Liver (tissue), 3 donors: ENCODE measurements around the gene MKNK1.

Experiments used
- GABPA ChIP-seq, 2 donors: IDR thresholded peaks in 1 of 2; conservative IDR thresholded peaks in 1 of 2; 2 replicates each; pipeline ENCODE4 v1.6.1; 2016; ENCODE audit warnings: antibody characterized with exemption in 2 of 2, mild to moderate bottlenecking in 1 of 2, moderate library complexity in 1 of 2
- JUND ChIP-seq, 2 donors: IDR thresholded peaks; 2 replicates each; pipeline ENCODE4 v1.6.1; 2016; ENCODE audit warnings: antibody characterized with exemption in 2 of 2
- MAX ChIP-seq: IDR thresholded peaks from 2 replicates; pipeline ENCODE4 v1.6.1; 2016; ENCODE audit warnings: antibody characterized with exemption
- RAD21 ChIP-seq, 2 donors: IDR thresholded peaks; 2 replicates each; pipeline ENCODE4 v1.6.1; 2016; ENCODE audit warnings: antibody characterized with exemption in 2 of 2, mild to moderate bottlenecking in 2 of 2
- TAF1 ChIP-seq: conservative IDR thresholded peaks from 2 replicates; pipeline ENCODE4 v1.6.1; 2016; ENCODE audit warnings: antibody characterized with exemption, mild to moderate bottlenecking
- YY1 ChIP-seq: IDR thresholded peaks from 2 replicates; pipeline ENCODE4 v1.6.1; 2016; ENCODE audit warnings: antibody characterized with exemption, mild to moderate bottlenecking
- ZBTB33 ChIP-seq: IDR thresholded peaks from 2 replicates; pipeline ENCODE4 v1.6.1; 2016; ENCODE audit warnings: antibody characterized with exemption
- TF ChIP-seq, protein P1 (sequence below): fragments of 150-350 bp; IDR thresholded peaks from 2 replicates; pipeline ENCODE4 v1.5.1; 2017; ENCODE audit warnings: improper control_type of control experiment, low read depth, low read length; ENCODE audit not compliant: missing input control
- TF ChIP-seq, protein P2 (sequence below): IDR thresholded peaks from 2 replicates; pipeline ENCODE4 v1.6.1; 2016; ENCODE audit warnings: antibody characterized with exemption, mild to moderate bottlenecking
- TF ChIP-seq, protein P3 (sequence below): IDR thresholded peaks from 2 replicates; pipeline ENCODE4 v1.6.1; 2016; ENCODE audit warnings: antibody characterized with exemption
- donor health status: healthy.
- donor health status: healthy.

DNA sequence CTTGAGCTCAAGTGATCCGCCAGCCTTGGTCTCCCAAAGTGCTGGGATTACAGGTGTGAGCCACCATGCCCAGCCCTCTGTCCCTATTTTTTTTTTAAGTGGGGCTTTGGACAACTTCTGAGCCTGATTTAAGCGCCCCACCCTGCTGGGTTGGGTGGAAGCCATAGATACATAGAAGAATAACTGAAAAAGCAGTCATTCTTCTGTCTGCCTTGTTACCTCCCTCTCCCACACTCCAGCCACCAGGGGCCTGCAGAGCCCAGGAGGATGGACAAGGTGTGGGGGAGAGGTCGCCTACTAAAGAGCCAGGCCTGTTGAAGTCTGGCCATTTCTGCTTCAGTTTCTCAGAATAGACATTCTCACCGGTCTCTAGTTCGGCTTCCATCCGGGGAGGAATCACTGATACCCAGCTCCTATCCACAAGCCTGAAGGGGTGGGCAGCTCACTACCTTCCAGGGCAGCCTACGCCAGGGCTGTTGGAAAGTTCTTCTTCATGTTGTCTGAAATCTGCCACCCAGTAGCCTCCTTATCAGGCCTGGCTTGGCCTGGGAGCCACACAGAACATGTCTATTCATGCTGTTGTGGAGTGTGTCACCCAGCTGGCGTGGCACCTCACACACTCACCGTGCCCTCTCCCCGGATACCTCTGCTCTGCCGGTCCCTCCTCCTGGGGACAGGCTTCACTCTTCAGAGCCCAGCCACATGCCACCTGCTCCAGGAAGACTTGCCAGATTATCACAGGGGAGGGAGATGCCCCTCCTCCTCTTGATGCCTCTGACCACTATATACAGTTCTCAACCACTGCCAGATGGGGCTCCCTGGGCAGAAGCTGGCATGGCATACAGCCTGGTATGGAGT lies 80.3 kb downstream of the MKNK1 start:
- TF ChIP-seq, protein P1, sequence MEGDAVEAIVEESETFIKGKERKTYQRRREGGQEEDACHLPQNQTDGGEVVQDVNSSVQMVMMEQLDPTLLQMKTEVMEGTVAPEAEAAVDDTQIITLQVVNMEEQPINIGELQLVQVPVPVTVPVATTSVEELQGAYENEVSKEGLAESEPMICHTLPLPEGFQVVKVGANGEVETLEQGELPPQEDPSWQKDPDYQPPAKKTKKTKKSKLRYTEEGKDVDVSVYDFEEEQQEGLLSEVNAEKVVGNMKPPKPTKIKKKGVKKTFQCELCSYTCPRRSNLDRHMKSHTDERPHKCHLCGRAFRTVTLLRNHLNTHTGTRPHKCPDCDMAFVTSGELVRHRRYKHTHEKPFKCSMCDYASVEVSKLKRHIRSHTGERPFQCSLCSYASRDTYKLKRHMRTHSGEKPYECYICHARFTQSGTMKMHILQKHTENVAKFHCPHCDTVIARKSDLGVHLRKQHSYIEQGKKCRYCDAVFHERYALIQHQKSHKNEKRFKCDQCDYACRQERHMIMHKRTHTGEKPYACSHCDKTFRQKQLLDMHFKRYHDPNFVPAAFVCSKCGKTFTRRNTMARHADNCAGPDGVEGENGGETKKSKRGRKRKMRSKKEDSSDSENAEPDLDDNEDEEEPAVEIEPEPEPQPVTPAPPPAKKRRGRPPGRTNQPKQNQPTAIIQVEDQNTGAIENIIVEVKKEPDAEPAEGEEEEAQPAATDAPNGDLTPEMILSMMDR: no peak
- TF ChIP-seq, protein P2, sequence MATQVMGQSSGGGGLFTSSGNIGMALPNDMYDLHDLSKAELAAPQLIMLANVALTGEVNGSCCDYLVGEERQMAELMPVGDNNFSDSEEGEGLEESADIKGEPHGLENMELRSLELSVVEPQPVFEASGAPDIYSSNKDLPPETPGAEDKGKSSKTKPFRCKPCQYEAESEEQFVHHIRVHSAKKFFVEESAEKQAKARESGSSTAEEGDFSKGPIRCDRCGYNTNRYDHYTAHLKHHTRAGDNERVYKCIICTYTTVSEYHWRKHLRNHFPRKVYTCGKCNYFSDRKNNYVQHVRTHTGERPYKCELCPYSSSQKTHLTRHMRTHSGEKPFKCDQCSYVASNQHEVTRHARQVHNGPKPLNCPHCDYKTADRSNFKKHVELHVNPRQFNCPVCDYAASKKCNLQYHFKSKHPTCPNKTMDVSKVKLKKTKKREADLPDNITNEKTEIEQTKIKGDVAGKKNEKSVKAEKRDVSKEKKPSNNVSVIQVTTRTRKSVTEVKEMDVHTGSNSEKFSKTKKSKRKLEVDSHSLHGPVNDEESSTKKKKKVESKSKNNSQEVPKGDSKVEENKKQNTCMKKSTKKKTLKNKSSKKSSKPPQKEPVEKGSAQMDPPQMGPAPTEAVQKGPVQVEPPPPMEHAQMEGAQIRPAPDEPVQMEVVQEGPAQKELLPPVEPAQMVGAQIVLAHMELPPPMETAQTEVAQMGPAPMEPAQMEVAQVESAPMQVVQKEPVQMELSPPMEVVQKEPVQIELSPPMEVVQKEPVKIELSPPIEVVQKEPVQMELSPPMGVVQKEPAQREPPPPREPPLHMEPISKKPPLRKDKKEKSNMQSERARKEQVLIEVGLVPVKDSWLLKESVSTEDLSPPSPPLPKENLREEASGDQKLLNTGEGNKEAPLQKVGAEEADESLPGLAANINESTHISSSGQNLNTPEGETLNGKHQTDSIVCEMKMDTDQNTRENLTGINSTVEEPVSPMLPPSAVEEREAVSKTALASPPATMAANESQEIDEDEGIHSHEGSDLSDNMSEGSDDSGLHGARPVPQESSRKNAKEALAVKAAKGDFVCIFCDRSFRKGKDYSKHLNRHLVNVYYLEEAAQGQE: no peak
- TF ChIP-seq, protein P3, sequence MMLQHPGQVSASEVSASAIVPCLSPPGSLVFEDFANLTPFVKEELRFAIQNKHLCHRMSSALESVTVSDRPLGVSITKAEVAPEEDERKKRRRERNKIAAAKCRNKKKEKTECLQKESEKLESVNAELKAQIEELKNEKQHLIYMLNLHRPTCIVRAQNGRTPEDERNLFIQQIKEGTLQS: no peak
- no peak for TF ChIP-seq RAD21 (IDR thresholded peaks at IDR 0.05)
- no peak for TF ChIP-seq MAX
- no peak for TF ChIP-seq GABPA (IDR thresholded peaks at IDR 0.05 in 1 of 2, conservative IDR thresholded peaks at IDR 0.05 in 1 of 2)
- TF ChIP-seq YY1: no peak
- TF ChIP-seq TAF1: no peak
- no peak for TF ChIP-seq ZBTB33
- no peak for TF ChIP-seq JUND (IDR thresholded peaks at IDR 0.05)
